Measurements from ENCODE around the gene GPC4.
"Not testable (repeated sequence)": the region's sequence is repeated elsewhere in the genome, so short reads cannot be mapped to it uniquely, and the experiment has no call there.

The GPC4 gene

DNA sequence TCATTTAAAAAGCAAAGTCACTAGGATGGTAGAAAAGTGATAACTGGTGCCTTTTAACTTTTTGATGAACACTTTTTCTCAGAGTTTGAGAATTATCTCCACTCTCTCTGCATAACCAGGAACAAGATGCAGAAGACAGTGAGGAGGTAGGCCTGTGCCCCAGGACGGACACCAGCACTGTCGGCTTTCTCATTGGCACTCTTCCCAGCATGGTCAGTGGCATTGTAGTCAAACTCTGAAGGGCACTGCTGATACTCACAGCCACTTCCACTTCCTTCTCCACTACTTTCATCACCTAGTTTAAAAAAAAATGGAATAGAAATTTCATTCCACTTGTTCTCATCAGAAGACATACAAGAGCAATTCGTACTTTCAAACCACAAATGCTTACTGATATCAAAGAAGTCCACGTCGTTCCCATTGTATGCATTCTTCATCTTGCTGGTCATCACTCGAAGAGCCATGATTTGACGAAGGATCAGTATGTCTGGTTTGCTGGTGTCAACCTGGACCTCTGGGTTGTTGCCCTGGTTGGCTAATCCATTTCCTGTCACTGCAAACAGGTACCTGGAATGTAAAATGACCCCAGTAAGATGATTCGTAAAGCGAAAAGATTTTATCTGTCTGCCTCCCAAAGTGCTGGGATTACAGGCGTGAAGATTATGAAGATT, 112.4 kb downstream of the GPC4 start:
- no peak for DNase-seq

DNA sequence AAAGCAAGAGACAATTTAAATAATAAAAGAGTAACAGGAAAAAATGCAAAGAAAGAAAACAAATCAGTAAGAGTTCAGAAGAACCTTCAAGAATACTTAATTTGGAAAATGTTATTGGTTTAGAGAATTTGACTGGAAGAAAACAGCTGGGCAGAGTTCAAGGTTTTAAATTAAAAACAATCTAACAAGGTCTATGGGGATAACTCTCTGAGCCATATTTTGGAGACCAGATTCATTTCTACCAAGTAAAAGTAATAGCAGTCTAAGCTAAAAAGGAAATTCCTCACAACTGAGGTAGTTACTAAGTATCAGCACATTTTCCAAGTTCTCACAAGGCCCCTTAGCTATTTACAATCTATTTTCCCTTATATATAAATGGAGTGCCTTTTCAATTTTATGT, 114.7 kb downstream of the GPC4 start:
- DNase-seq = no peak

DNA sequence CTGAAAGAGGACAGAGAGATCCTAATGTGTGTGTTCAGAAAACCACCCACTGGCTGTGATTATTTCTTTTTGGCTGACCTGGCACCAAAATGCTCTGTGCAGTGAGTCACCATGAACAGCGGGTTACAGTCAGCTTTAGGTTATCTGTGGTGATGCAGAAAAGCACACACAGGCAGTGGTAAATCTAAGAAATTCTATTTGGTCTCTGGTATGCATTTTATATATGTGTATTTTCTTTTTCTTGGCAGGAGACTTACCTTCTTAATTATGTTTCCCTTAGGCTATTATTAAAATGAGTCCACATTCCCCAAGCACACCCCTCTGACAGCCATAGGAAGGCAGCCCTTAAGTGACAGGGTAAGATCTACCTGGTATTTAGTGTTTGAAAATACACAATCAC, 118.0 kb downstream of the GPC4 start:
- no peak for DNase-seq

DNA sequence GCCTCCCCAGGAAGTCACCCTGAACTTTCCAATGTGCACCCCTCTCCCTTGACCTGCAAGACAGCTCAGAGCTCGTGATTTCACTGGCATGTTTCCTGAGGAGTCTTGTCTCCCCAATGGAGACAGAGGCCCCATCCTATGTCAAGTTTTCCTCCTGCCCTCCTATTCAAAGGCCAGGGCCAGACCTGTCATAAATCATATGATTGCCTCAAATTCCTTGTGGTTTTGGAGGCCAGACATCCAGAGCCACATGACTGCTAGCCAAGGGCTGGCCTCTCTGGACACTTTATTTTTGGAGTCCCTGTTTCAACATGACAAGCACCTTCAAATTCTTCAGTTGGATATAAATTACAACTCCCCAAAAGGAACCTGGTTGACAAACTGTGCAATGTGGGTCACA, 121.2 kb downstream of the GPC4 start:
- no peak for DNase-seq

DNA sequence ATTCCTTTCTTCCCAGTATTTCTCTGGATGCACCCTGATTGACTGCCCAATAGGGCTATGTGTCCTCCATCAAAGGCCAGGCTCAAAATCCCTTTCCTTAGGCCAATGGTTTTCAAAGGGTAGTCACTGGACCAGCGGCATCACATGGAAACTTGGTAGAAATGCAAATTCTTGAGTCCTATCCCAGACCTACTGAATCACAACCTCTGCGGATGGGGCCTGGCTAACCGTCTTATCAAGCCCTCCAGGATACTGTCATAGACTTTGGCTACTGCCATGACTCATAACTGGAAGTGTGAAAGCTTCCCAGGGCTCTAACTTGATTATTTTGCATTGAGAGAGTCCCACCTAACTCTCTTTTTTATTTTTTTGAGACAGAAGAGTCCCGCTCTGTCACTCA, 125.2 kb downstream of the GPC4 start:
- DNase-seq = no peak

DNA sequence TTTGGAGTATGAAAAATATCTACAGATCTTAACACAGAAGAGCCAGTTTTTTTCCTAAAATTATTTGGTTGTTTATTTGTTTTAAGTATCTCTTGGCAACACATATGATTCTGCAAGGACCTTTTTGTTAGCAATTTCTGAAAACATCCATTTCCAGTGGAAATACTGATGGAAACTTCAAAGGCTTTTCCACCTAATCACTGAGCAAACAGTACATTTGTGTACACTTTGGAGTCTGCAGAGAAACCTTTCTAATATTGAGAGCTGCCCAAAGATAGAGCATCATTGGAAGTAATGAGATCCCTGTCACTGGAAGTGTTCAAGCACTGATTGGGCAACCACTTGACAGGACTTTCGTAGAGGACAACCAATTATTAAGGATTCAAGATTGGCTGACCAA, 127.4 kb downstream of the GPC4 start:
- DNase-seq = no peak

DNA sequence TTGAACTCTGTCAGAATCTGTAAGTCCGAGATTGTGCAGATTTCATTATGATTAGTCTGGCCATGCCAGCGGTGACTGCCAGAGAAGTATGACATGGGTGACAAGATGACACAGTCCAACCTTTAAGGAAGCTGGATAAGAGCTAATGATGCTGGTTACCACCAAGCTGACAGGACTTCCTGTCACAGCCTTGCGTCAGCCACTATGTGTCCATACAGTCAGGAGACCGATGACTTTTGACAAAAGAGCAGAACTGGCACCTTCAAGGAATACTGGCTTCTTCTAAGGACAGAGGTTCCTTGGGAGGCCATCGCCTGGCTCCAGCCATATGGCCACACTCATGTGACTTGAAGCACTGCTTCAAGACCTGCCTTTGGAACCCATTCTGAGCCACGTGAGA, 129.9 kb downstream of the GPC4 start:
- no peak for DNase-seq

DNA sequence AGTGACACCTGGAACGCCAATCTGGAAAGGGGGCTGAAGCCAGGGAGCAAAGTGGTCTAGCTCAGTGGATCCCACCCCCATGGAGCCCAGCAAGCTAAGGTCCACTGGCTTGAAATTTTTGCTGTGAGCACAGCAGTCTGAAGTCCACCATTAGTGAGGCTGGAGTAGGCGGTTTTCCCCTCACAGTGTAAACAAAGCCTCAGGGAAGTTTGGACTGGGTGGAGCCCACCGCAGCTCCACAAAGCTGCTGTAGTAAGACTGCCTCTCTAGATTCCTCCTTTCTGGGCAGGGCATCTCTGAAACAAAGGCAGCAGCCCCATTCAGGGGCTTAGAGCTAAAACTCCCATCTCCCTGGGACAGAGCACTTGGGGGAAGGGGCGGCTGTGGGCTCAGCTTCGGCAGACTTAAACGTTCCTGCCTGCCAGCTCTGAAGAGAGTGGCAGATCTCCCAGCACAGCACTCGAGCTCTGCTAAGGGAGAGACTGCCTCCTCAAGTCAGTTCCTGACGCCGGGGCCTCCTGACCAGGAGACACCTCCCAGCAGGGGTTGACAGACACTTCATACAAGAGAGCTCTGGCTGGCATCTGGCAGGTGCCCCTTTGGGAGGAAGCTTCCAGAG, 136.1 kb downstream of the GPC4 start:
- not testable (repeated sequence) for DNase-seq

DNA sequence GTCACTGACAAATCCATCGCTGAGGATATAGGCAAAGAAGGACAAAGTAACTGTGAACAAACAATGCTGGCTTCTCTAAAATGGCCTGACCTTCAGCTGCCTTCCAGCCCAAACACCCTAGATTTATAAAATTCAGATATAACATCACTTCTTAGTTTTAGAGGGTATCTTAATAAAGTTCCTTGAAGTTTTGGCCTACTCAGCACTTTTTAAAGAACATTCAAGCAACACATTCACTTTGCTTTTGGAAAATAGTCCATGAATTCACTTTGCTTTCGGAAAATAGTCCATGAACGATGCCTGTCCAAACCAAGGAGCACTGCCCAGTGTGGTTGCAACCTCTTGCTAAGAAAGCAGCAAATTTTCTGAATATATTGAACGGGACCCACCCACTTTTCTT, 142.1 kb downstream of the GPC4 start:
- DNase-seq = no peak

DNA sequence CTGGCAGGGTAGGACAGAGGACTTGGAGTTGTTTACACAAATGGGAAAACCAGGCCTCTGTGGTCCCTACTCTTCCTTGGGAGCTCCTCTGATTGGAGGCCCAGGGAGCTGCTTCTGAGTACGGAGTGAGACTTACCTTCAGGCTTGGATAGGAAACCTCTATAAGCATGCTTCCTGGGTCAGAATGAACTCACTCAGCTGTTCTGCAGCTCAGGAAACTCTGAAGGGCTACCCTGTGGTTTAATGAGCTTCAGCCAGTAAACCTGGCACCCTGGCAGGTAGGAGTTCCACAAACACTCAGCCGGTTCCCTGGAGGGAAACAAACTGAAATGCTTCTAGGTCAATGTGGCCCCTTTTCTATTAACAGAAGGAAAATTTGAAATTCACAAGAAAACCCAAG, 146.1 kb downstream of the GPC4 start:
- no peak for DNase-seq

DNA sequence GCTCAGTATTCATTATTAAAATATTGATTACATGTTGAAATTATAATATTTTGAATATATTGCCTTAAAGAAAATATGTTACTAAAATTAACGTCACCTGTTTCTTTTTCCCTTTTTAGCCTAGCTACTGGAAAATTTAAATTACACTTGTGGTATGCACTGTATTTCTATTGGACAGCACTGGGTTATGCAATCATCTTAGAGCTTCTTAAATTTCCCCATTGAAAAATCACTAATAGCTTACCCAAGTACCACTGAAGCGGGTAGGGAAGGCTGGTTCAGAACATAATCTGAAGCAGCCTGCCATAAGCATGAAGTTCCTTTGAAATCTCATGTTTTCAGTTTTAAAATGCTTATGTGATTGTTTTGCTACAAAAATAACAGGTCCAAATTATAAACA, 147.7 kb downstream of the GPC4 start:
- no peak for DNase-seq

DNA sequence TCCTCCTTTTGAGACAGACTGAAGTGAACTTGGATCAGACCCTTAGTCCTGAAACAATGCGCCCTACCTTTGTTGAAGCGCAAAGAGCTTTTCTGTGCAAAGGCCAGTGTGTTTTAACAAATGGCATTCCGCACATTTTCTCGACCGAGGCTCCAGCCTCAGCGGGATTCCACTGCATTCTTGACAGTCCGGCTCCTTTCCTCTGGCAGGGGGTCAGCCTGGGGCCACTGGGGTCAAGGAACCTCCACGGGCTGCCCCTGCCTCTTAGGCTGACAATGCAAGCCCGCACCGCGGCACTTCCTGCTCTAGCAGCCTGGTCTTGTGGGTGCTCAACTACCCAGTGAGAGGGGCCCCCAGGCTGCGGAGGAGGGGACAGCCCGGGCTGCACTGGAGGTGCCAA, 150.0 kb downstream of the GPC4 start:
- no peak for DNase-seq

DNA sequence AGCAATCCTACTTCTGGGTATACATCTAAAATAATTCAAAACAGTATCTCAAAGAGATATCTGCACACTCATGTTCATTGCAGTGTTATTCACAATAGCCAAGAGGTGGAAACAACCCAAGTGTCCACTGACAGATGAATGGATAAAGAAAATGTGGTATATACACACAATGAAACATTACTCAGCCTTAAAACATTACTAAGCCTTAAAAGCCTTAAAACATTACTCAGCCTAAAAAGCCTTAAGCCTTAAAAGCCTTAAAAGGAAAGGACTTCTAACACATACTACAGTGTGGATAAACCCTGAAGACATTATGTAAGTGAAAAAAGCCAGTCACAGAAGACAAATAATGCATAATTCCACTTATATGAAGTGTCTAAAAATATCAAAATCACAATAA, 156.8 kb downstream of the GPC4 start:
- no peak for DNase-seq

DNA sequence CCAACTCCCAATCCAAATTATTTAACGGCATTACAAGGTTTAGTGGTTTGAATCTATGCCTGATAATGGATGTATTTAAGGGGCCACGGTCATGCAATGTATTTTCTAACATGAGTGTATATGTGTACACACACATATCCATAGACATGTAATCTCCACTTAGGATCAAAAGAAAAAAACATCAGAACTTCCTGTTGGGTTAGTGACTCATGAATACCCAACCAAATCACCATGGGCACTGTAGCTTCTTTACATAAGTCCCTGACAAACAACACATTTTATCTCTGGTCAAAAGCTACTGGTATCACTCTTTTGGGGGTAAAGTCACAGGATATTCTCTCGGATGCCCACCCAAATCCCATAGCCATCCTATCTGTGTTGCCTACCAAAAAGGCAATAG, 160.6 kb downstream of the GPC4 start:
- no peak for DNase-seq

DNA sequence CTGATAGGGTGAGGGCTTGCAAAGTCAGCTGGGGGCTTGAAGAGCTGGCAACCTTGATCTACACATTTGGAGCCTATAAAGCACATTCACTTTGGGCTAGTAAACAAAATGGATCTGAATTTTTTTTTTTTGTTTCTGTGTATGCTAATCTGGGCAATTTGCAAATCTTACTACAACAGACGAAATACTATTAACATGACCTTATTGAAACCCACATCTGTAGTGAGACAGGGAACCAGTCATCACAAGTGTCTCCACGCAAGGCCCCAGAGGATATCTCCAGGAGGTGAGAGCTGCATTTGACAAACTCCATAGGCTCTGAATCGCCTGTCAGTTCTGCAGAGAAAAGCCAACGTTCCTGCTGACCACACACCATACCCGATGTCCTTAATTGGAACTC, 164.1 kb downstream of the GPC4 start:
- DNase-seq = no peak

DNA sequence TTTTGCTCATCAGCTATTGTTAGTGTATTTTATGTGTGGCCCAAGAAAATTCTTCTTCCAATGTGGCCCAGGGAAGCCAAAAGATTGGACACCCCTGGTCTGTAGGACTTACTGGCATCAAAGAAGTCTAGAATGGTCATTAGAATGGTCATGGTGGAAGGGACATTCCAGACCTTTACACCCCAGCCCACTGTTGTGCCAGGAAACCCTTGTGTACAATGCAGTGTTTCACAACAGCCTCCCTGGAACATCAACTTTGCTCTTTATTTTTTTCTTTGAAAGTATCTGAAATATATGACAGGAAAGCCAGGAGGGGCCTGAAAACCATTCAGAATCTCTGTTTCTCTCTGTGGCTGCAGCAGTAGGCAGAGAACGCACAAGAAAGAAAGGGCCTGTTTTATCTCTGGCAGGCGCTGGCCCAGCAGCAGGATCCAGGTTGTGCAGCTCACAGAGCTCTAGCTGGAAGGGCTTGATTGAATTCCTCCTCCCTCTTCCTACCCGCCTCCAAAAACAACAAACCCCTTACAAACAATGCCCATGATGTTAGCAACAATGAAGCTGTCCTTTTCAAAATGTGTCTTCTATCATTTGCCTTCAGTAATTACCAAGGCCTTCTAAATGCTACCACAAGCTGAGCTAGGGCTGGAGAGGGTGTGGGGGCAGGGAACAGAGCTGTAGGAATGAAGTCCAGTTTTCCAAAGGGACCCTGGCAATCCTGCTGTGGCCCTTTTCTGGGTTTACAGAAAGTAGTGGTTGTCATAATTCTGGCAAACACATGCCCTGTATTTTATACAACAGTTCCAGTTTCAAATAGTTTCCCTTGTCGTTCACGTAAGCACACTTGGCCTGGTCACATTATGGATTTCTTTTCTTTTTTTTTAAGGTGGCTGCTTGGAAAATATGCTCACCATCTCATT, 164.8 kb downstream of the GPC4 start:
- DNase-seq = no peak
